Mesenchymal stem cell (in vitro differentiated cells and primary cell): Measurements from ENCODE around the gene WNK4. TPM values are rescaled to one million over a fixed set of nuclear protein-coding genes. Genes with fewer than 3 reads are reported as not detected.

Experiments
- small RNA-seq: library from polyadenylated mRNA; stranded (forward); fragments of <200 nt; extraction: miRNeasy Mini kit (QIAGEN cat#:217004); gene quantifications from one replicate; pipeline ENCODE3, GENCODE V24; 2013; ENCODE audit warnings: low read depth

Gene WNK4

Small RNA genes lying within 50 kb of the gene (small RNA-seq; reads per million reads assigned to genes)
- not detected for gene HMGN2P15
- not detected for gene MIR6781
